ENCODE measurements around the gene GPR160. TPM values are rescaled to one million over a fixed set of nuclear protein-coding genes. Genes with fewer than 3 reads are reported as not detected.

The GPR160 gene
- total and polyA plus RNA-seq, 2 of the 13 experiments (the other 11 are each of a cell fraction or from before 2014, with no cell fraction given) = 12.1 to 23.2 TPM

- TF ChIP-seq, protein P1, sequence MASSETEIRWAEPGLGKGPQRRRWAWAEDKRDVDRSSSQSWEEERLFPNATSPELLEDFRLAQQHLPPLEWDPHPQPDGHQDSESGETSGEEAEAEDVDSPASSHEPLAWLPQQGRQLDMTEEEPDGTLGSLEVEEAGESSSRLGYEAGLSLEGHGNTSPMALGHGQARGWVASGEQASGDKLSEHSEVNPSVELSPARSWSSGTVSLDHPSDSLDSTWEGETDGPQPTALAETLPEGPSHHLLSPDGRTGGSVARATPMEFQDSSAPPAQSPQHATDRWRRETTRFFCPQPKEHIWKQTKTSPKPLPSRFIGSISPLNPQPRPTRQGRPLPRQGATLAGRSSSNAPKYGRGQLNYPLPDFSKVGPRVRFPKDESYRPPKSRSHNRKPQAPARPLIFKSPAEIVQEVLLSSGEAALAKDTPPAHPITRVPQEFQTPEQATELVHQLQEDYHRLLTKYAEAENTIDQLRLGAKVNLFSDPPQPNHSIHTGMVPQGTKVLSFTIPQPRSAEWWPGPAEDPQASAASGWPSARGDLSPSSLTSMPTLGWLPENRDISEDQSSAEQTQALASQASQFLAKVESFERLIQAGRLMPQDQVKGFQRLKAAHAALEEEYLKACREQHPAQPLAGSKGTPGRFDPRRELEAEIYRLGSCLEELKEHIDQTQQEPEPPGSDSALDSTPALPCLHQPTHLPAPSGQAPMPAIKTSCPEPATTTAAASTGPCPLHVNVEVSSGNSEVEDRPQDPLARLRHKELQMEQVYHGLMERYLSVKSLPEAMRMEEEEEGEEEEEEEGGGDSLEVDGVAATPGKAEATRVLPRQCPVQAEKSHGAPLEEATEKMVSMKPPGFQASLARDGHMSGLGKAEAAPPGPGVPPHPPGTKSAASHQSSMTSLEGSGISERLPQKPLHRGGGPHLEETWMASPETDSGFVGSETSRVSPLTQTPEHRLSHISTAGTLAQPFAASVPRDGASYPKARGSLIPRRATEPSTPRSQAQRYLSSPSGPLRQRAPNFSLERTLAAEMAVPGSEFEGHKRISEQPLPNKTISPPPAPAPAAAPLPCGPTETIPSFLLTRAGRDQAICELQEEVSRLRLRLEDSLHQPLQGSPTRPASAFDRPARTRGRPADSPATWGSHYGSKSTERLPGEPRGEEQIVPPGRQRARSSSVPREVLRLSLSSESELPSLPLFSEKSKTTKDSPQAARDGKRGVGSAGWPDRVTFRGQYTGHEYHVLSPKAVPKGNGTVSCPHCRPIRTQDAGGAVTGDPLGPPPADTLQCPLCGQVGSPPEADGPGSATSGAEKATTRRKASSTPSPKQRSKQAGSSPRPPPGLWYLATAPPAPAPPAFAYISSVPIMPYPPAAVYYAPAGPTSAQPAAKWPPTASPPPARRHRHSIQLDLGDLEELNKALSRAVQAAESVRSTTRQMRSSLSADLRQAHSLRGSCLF (CRISPR knock-in tag; IDR thresholded peaks at IDR 0.05; ENCODE audit: borderline replicate concordance) = no peak
- TF ChIP-seq ZSCAN21 (CRISPR knock-in tag; IDR thresholded peaks at IDR 0.05; ENCODE audit: borderline replicate concordance) (peak; percentile 46; the same call in 1 of the 2 replicates), IKZF4 (CRISPR knock-in tag; IDR thresholded peaks at IDR 0.05; ENCODE audit: borderline replicate concordance, low read depth, not compliant biosample characterization) (no peak), GABPA (IDR thresholded peaks at IDR 0.05; ENCODE audit: low read depth, low read length) (no peak), GABPA (CRISPR knock-in tag; IDR thresholded peaks at IDR 0.05; ENCODE audit: low read depth) (0 out of 2 replicates have a peak, but pooled peaks have one; percentile 19), SMAD1 (CRISPR knock-in tag; IDR thresholded peaks at IDR 0.05; ENCODE audit: borderline replicate concordance, low read depth) (peak; percentile 86; the same call in 1 of the 2 replicates), HOXD1 (CRISPR knock-in tag; IDR thresholded peaks at IDR 0.05) (no peak), SPEN (CRISPR knock-in tag; IDR thresholded peaks at IDR 0.05; ENCODE audit: low read depth) (peak; percentile 80), SAFB2 (CRISPR knock-in tag; IDR thresholded peaks at IDR 0.05; ENCODE audit: borderline replicate concordance, low read depth) (peak; percentile 74; the same call in 1 of the 2 replicates)
- TF ChIP-seq, protein P2, sequence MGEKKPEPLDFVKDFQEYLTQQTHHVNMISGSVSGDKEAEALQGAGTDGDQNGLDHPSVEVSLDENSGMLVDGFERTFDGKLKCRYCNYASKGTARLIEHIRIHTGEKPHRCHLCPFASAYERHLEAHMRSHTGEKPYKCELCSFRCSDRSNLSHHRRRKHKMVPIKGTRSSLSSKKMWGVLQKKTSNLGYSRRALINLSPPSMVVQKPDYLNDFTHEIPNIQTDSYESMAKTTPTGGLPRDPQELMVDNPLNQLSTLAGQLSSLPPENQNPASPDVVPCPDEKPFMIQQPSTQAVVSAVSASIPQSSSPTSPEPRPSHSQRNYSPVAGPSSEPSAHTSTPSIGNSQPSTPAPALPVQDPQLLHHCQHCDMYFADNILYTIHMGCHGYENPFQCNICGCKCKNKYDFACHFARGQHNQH (CRISPR knock-in tag; IDR thresholded peaks at IDR 0.05) = peak; percentile 75
- TF ChIP-seq, protein P3, sequence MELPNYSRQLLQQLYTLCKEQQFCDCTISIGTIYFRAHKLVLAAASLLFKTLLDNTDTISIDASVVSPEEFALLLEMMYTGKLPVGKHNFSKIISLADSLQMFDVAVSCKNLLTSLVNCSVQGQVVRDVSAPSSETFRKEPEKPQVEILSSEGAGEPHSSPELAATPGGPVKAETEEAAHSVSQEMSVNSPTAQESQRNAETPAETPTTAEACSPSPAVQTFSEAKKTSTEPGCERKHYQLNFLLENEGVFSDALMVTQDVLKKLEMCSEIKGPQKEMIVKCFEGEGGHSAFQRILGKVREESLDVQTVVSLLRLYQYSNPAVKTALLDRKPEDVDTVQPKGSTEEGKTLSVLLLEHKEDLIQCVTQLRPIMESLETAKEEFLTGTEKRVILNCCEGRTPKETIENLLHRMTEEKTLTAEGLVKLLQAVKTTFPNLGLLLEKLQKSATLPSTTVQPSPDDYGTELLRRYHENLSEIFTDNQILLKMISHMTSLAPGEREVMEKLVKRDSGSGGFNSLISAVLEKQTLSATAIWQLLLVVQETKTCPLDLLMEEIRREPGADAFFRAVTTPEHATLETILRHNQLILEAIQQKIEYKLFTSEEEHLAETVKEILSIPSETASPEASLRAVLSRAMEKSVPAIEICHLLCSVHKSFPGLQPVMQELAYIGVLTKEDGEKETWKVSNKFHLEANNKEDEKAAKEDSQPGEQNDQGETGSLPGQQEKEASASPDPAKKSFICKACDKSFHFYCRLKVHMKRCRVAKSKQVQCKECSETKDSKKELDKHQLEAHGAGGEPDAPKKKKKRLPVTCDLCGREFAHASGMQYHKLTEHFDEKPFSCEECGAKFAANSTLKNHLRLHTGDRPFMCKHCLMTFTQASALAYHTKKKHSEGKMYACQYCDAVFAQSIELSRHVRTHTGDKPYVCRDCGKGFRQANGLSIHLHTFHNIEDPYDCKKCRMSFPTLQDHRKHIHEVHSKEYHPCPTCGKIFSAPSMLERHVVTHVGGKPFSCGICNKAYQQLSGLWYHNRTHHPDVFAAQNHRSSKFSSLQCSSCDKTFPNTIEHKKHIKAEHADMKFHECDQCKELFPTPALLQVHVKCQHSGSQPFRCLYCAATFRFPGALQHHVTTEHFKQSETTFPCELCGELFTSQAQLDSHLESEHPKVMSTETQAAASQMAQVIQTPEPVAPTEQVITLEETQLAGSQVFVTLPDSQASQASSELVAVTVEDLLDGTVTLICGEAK (IDR thresholded peaks at IDR 0.05) = no peak
- TF ChIP-seq, protein P3 (CRISPR knock-in tag; IDR thresholded peaks at IDR 0.05) = no peak
Measured at GRCh38 chr3:170037463-170038433, at the start of gene GPR160 (continued).
